Upper lobe of left lung (tissue), 4 donors: Measurements from ENCODE around the gene ZNF319.

Experiments
- CTCF ChIP-seq, 6 experiments: fragments of 450-650 bp in 4 of 6; fragments of 200-600 bp in 2 of 6; sonication (generic) in 2 of 6; IDR thresholded peaks; one replicate each; pipeline ENCODE4 v1.5.1; 2016 to 2019; ENCODE audit warnings: antibody characterized with exemption in 6 of 6
- POLR2A ChIP-seq, 4 donors: fragments of 450-650 bp; IDR thresholded peaks; one replicate each; pipeline ENCODE4 v1.5.1; 2016 to 2017; ENCODE audit warnings: antibody characterized with exemption in 4 of 4, mild to moderate bottlenecking in 2 of 4

GRCh38 chr16:57992084-57992483 lies 8.4 kb downstream of the ZNF319 start:
- TF ChIP-seq CTCF (IDR thresholded peaks at IDR 0.05) (no peak), POLR2A (IDR thresholded peaks at IDR 0.05) (no peak)
